ENCODE data around the gene GDPD4.

Gene GDPD4

DNA sequence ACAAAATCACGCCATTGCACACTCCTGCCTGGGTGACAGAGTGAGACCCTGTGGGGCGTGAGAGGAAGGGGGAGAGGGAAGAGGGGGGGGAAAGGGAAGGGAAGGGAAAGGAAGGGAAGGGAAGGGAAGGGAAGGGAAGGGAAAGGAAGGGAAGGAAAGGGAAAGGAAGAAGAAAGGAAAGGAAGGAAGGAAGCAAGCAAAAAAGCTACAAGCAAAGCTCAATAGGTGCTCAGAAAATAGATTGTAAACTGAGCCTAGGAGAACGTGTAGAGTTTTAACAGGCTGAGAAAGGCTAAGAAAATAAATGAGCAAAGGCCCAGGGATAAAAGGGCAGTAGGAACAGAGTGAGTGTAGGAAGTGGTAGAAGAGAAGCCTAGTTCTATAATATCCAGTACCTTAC is 30.8 kb upstream of the GDPD4 start:
- ChIA-PET POLR2A (no interaction called here), CTCF (interaction anchor here (0.7 to 1.2 kb wide), 2 partner anchors 12 to 282 kb away, joined by 3 to 4 read pairs; no protein-coding TSS in a partner anchor)
- TF ChIP-seq, protein P1, sequence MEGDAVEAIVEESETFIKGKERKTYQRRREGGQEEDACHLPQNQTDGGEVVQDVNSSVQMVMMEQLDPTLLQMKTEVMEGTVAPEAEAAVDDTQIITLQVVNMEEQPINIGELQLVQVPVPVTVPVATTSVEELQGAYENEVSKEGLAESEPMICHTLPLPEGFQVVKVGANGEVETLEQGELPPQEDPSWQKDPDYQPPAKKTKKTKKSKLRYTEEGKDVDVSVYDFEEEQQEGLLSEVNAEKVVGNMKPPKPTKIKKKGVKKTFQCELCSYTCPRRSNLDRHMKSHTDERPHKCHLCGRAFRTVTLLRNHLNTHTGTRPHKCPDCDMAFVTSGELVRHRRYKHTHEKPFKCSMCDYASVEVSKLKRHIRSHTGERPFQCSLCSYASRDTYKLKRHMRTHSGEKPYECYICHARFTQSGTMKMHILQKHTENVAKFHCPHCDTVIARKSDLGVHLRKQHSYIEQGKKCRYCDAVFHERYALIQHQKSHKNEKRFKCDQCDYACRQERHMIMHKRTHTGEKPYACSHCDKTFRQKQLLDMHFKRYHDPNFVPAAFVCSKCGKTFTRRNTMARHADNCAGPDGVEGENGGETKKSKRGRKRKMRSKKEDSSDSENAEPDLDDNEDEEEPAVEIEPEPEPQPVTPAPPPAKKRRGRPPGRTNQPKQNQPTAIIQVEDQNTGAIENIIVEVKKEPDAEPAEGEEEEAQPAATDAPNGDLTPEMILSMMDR (IDR thresholded peaks at IDR 0.05; ENCODE audit: insufficient read depth, low read length, missing control alignments) = no peak
- no peak overlapping the region for H3K4me3 ChIP-seq (ENCODE audit: low read depth, low read length)
- no peak for DNase-seq (ENCODE audit: low read depth, low spot score)

DNA sequence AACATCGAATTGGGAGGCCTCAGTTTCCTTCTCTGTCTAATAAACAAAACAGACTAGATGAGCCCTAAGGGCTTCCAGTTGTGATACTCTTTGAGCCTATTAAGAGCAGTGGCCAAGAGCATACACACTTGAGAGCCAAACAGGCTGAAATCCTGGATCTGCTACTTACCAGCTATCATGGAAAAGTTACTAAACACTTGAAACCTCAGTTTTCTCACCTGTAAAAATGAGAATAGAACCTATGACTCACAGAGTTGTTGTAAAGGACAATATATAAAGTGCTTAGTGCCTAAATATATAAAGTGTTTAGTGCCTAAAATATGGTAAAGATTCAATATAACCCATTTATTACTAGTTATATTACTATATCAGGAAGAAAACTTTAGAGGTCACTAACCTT is 23.7 kb upstream of the GDPD4 start:
- TF ChIP-seq, protein P1 (IDR thresholded peaks at IDR 0.05; ENCODE audit: insufficient read depth, low read length, missing control alignments) = no peak
- H3K4me3 ChIP-seq (ENCODE audit: low read depth, low read length) = no peak overlapping the region
- ChIA-PET CTCF (interaction anchor here (1.2 kb wide), 1 partner anchor 19 kb away, joined by 3 read pairs; no protein-coding TSS in a partner anchor), POLR2A (no interaction called here)
- no peak for DNase-seq (ENCODE audit: low read depth, low spot score)

DNA sequence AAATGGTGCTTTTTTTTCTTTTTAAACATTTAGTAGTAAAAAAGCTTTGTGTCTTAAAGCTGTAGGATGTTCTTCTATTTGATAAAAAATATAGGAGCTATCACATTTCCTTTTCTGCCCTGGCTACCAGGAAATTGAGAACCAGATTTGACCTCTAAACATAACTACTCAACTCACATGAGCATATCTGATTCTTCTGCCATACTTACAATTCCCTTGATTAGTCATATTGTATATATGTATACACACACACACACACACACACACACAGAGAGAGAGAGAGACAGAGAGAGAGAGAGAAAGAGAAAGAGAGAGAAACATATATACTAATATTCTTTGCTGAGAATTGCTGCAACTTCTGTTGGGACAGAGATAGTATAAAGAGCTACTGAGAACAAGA is 23.0 kb upstream of the GDPD4 start:
- POLR2A ChIA-PET = no interaction called here
- no peak for DNase-seq (ENCODE audit: low read depth, low spot score)
- TF ChIP-seq, protein P1 (IDR thresholded peaks at IDR 0.05; ENCODE audit: insufficient read depth, low read length, missing control alignments) = no peak
- no peak overlapping the region for H3K4me3 ChIP-seq (ENCODE audit: low read depth, low read length)
- CTCF ChIA-PET = interaction anchor here (0.9 to 1.2 kb wide), 2 partner anchors 19 to 22 kb away, joined by 3 to 4 read pairs; no protein-coding TSS in a partner anchor

DNA sequence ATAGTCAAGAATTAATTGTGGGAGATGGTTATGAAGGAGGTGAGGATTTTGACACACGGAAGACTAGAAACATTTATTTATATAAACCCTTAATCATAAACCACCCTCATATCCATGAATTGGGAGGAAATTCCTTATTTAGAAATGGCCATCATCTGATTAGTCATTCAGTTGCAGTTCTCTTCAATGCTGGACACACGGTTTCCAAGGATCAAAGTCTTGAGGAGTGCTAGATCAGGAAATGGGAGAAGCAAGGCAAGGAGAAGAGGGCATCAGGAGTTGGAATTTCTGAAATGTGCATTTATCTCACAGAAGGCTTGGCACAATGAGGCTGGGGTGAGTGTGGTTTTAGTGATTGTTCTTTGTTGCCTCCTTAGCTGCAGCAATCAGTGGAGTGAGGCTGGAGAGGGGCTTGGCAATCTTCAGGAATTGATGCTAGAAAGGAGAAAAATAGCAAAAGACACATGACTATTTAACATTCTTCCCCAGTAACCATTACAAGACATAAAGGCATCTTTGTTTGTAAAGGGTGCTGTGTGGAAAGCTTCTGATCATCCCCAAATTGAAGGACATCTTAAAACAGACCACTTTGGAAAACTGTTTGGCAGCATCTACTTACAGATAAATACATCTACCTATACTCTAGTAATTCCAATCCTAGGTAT is 21.6 kb upstream of the GDPD4 start:
- ChIA-PET POLR2A (no interaction called here), CTCF (interaction anchor here (1.2 kb wide), 1 partner anchor 225 kb away, joined by 3 read pairs; no protein-coding TSS in a partner anchor)
- DNase-seq (ENCODE audit: low read depth, low spot score) = no peak
- TF ChIP-seq, protein P1 (IDR thresholded peaks at IDR 0.05; ENCODE audit: insufficient read depth, low read length, missing control alignments) = no peak
- no peak overlapping the region for H3K4me3 ChIP-seq (ENCODE audit: low read depth, low read length)

DNA sequence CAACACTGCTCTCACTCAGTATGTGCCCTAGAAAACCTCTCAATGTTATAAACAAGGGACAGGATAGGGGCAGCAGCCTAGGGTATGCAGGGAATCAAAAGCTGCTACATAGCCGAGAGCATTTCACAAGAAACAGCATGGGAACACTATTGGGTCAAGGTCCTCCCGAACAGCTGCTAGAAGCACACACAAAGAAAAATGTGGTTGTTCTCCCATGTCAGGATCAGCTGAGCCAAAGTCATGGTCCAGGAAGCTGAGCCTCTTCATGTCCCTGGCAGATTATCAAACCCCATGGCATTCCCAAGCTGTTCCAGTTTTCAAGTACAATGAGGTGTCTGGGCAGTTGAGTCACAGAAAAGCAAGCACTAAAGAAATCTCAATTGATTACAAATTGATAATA is 21.0 kb upstream of the GDPD4 start:
- DNase-seq (ENCODE audit: low read depth, low spot score) = no peak
- H3K4me3 ChIP-seq (ENCODE audit: low read depth, low read length) = no peak overlapping the region
- ChIA-PET POLR2A (no interaction called here), CTCF (interaction anchor here (1.2 kb wide), 1 partner anchor 225 kb away, joined by 3 read pairs; no protein-coding TSS in a partner anchor)
- TF ChIP-seq, protein P1 (IDR thresholded peaks at IDR 0.05; ENCODE audit: insufficient read depth, low read length, missing control alignments) = no peak

DNA sequence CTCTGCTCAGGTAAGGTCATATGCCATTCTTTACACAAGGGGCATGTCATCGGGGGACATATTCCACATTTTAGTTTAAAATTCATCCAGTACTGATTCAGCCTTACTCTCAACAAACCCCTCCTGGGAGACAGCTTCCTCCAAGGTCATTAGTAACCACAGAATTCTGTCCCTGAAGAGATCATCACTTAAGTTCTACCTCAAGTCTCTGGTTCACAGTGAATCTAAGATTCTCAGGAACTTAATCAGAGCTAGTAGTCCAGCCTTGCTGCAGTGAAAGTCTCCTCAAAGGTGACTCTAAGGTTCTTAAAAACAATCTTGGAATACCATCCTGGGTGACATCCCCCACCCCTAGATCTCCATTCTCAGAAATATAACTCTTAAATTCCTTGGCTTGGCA is 18.9 kb upstream of the GDPD4 start:
- TF ChIP-seq, protein P1 (IDR thresholded peaks at IDR 0.05; ENCODE audit: insufficient read depth, low read length, missing control alignments) = no peak
- no peak for DNase-seq (ENCODE audit: low read depth, low spot score)
- no peak overlapping the region for H3K4me3 ChIP-seq (ENCODE audit: low read depth, low read length)
- CTCF ChIA-PET = interaction anchor here (1.6 kb wide), 1 partner anchor 12 kb away, joined by 4 read pairs; no protein-coding TSS in a partner anchor
- POLR2A ChIA-PET = no interaction called here
